Heart right ventricle (tissue), 16 donors: ENCODE measurements around the gene TAF1A. TPM values are rescaled to one million over a fixed set of nuclear protein-coding genes. Genes with fewer than 3 reads are reported as not detected.

Source experiments
- ATAC-seq, 8 donors: fragments of 200-7000 bp; cut with Tn5 transposase; one replicate each; pipeline ENCODE4 v1.9.1; 2020; ENCODE audit warnings: mild to moderate bottlenecking in 8 of 8, moderate library complexity in 8 of 8, moderate number of reproducible peaks in 1 of 8
- DNase-seq, 2 donors: peaks; one replicate each; pipeline ENCODE4 v3.0.0-alpha.2; 2020
- H3K27ac ChIP-seq, 10 donors: fragments of 200-600 bp; sonication (generic) in 2 of 10; one replicate each; pipeline versions ENCODE4 v1.5.0 to v1.8.0; 2020 to 2022; ENCODE audit warnings: mild to moderate bottlenecking in 3 of 10
- H3K27me3 ChIP-seq, 7 donors: fragments of 200-600 bp; one replicate each; pipeline ENCODE4 v1.8.0; 2021 to 2022; ENCODE audit warnings: mild to moderate bottlenecking in 2 of 7
- H3K36me3 ChIP-seq, 9 donors: fragments of 200-600 bp; sonication (generic) in 1 of 9; one replicate each; pipeline versions ENCODE4 v1.5.0 to v1.8.0; 2020 to 2022; ENCODE audit warnings: mild to moderate bottlenecking in 2 of 9
- H3K4me1 ChIP-seq, 9 donors: fragments of 200-600 bp; sonication (generic) in 1 of 9; one replicate each; pipeline versions ENCODE4 v1.5.0 to v1.8.0; 2020 to 2022; ENCODE audit warnings: mild to moderate bottlenecking in 4 of 9
- H3K4me3 ChIP-seq, 10 donors: fragments of 200-600 bp; sonication (generic) in 2 of 10; one replicate each; pipeline versions ENCODE4 v1.5.0 to v1.8.0; 2020 to 2022; ENCODE audit warnings: mild to moderate bottlenecking in 7 of 10, moderate library complexity in 2 of 10
- H3K9me3 ChIP-seq, 11 donors: fragments of 200-600 bp in 10 of 11; sonication (generic) in 2 of 11; one replicate each; pipeline versions ENCODE4 v1.5.0 to v1.8.0; 2013 to 2022; ENCODE audit warnings: mild to moderate bottlenecking in 2 of 11, control low read depth in 1 of 11, moderate library complexity in 1 of 11
- WGBS, 2 donors: extraction: QIAGEN DNeasy Blood & Tissue Kit; methylation state at CpG; one replicate each; pipeline ENCODE4 v1.1.7; 2013; ENCODE audit warnings: inconsistent platforms in 1 of 2; 5-methylcytosine and 5-hydroxymethylcytosine counted together
- intact Hi-C, 10 donors: fragments of 100-400 bp; cut with DNase I; formaldehyde crosslinking; loops; one replicate each; pipeline versions ENCODE4 v1.11.1 to v1.14.2; 2022
- polyA plus RNA-seq, 2 donors: library from polyadenylated mRNA; stranded (reverse); fragments of 200-250 nt; gene quantifications; one replicate each; pipeline ENCODE4 v1.2.3, GENCODE V29; 2013
- total RNA-seq, 10 donors: library from RNA; stranded (reverse); fragmentation: NEBNext Ultra II Directional in 3 of 10; extraction: Animal tissue kit (Norgen Biotek cat#: 25700) in 3 of 10; gene quantifications; one replicate each; pipeline versions ENCODE4 v1.2.1 to v1.2.4, GENCODE V29; 2021 to 2023
- TF ChIP-seq, protein P1 (sequence below), 9 donors: fragments of 200-600 bp; sonication (generic) in 2 of 9; IDR thresholded peaks; one replicate each; pipeline versions ENCODE4 v1.5.0 to v1.8.0; 2021 to 2022; ENCODE audit warnings: antibody characterized with exemption in 9 of 9, mild to moderate bottlenecking in 5 of 9, moderate library complexity in 1 of 9
- donor health status: Arrhythmogenic right ventricular cardiomyopathy.
- donor health status: ischemic (EF 13 %, LVEDD 7.1; RV severe dilation, severe dysfunction).
- donor health status: healthy with polysubstance abuse.
- donor health status: DM: no; HTN: yes; CAD: no.
- donor health status: DM: no; HTN: no; CAD: no.
- donor health status: ischemic (EF 25% LVEDD 6.9; RV normal size, moderate dysfunction).
- donor health status: ischemic (EF 25% LVEDD 5.7; RV mildly dilated, moderate dysfunction).
- donor health status: healthy.
- donor health status: DM: yes; HTN: yes; CAD: no.
- donor health status: Ischemic cardiomyopathy.
- donor health status: ischemic (EF 35%, LVEDD 5.7; RV mildly dilated, moderate dysfunction).
- donor health status: nonischemic (EF 11% LVEDD 7.7; RV severe dilation, severe dysfunction).
- donor health status: DM: yes; HTN: yes; CAD: no.
- donor health status: PGD.
- donor health status: ischemic (EF 29% LVEDD 5.4; RV normal size, mild dysfunction).
- donor health status: nonischemic (EF 23%, LVEDD 6.1; RV moderate dilation, normal function).

Gene TAF1A
- total and polyA plus RNA-seq, 12 donors: 1.1 to 3.3 (median 1.7) TPM

- no peaks in the 10 kb centered on the region for H3K9me3 ChIP-seq
- peaks cover 0 to 67% (median 33%) of the 10 kb centered on the region in 9 donors for H3K36me3 ChIP-seq
- H3K4me1 ChIP-seq: no peaks in the 10 kb centered on the region
- DNase-seq (no peak), ATAC-seq (no peak)
- H3K4me3 ChIP-seq: no peak overlapping the region
- H3K27me3 ChIP-seq: no peaks in the 10 kb centered on the region
- TF ChIP-seq, protein P1, sequence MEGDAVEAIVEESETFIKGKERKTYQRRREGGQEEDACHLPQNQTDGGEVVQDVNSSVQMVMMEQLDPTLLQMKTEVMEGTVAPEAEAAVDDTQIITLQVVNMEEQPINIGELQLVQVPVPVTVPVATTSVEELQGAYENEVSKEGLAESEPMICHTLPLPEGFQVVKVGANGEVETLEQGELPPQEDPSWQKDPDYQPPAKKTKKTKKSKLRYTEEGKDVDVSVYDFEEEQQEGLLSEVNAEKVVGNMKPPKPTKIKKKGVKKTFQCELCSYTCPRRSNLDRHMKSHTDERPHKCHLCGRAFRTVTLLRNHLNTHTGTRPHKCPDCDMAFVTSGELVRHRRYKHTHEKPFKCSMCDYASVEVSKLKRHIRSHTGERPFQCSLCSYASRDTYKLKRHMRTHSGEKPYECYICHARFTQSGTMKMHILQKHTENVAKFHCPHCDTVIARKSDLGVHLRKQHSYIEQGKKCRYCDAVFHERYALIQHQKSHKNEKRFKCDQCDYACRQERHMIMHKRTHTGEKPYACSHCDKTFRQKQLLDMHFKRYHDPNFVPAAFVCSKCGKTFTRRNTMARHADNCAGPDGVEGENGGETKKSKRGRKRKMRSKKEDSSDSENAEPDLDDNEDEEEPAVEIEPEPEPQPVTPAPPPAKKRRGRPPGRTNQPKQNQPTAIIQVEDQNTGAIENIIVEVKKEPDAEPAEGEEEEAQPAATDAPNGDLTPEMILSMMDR (IDR thresholded peaks at IDR 0.05): no peak
- H3K27ac ChIP-seq: no peak overlapping the region
- intact Hi-C loops: no loop called here
- WGBS, 2 donors: 93 to 97% methylated on average over 2 of the region's 2 CpGs
Measured at GRCh38 chr1:222555992-222556615, 33.6 kb downstream of the TAF1A start.

DNA sequence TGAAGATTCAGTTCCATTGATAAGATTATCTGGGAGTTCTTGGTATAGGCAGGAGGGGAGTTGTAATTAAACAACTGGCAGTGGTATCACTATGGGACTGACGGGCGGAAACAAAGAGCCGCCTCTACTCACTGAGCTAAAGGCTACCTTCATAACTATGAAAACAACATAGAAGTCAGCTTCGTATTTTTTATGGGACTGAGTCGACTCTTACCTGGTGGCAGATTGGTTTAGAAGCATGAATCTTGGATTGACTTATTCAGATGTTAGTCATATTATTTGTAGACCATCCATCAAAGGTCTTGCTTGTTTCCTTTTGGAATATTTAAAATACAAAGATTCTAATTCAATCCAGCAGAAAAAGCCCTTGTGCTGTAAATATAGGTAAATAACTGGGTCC is 35.6 kb downstream of the TAF1A start:
- no peak for ATAC-seq
- no peaks in the 10 kb centered on the region for H3K9me3 ChIP-seq
- no peak overlapping the region for H3K4me3 ChIP-seq
- WGBS, 2 donors: 96% methylated on average over 5 of the region's 5 CpGs
- no peak for DNase-seq
- H3K36me3 ChIP-seq: peaks cover 0 to 48% (median 25%) of the 10 kb centered on the region in 9 donors
- TF ChIP-seq, protein P1 (IDR thresholded peaks at IDR 0.05): no peak
- intact Hi-C loops: no loop called here
- H3K4me1 ChIP-seq: no peaks in the 10 kb centered on the region
- H3K27ac ChIP-seq: no peak overlapping the region
- no peaks in the 10 kb centered on the region for H3K27me3 ChIP-seq

- DNase-seq (no peak), ATAC-seq (peak in 2 of 8 donors; percentile 46 to 80)
- intact Hi-C loops: no loop called here
- 54 to 72% methylated on average over 5 of the region's 5 CpGs for WGBS, 2 donors
- TF ChIP-seq, protein P1 (IDR thresholded peaks at IDR 0.05): no peak
- Histone ChIP-seq H3K9me3 (no peaks in the 10 kb centered on the region), H3K4me3 (no peak overlapping the region), H3K27me3 (peaks cover 0 to 11% (median under 1%) of the 10 kb centered on the region in 7 donors), H3K4me1 (no peaks in the 10 kb centered on the region), H3K36me3 (peaks cover 0 to 35% (median 21%) of the 10 kb centered on the region in 9 donors), H3K27ac (no peak overlapping the region)
Measured at GRCh38 chr1:222552882-222553281, 36.9 kb downstream of the TAF1A start.

DNA sequence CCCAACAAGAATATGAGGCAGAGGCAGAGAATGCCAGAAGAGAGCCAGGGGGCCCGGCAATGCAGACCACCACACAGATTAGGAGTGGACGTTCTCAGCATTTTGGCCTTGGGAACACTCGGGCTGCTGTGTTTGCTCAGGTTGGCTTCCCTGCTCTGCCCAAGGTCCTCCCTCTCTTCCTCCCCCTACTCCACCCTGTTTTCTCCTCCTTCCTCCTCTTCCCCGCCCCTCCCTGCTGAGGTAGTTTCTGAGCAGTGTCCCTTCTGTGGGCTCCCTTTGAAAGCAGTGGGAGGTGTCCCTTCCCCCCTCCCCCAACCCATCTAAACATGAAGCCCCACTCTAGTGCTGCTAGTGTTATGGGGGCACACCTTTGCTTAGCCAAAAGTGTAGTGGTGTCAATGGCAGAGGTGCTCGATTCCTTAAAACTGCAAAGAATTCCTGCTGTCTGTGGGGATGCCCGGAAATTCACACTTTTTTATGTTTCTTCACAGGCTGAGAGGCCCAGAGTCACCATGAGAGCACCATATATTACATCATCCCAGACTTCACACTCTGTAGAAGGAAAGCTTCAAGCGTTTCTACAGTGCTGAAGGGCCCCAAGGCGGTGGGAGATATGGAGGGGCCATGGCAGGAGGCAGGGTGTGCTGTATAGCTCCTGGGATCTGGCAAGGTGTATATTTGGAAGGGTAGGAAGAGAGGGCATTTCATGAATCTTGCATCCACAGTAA is 41.6 kb downstream of the TAF1A start, which contains the start of gene HHIPL2:
TSS of gene HHIPL2 (minus strand) at position 161 of the 728 bp plus-strand sequence. CDS start at position 101, 60 bp downstream.
- 41 to 50% methylated on average over 8 of the region's 8 CpGs for WGBS, 2 donors
- Histone ChIP-seq H3K27me3 (peaks cover 0 to 54% (median 44%) of the 10 kb centered on the region in 7 donors), H3K36me3 (no peaks in the 10 kb centered on the region), H3K9me3 (no peaks in the 10 kb centered on the region), H3K27ac (no peak within 1 kb of the TSS), H3K4me3 (no peak within 1 kb of the TSS), H3K4me1 (no peaks in the 10 kb centered on the region)
- DNase-seq: no peak
- TF ChIP-seq, protein P1 (IDR thresholded peaks at IDR 0.05): no peak
- ATAC-seq: no peak
- intact Hi-C loops: loop anchor here in 1 of 10 donors (5.0 kb wide), 1 partner anchor 421 kb away; no protein-coding TSS in a partner anchor
